Activated naive CD8-positive, alpha-beta T cell treated with anti-CD3 and anti-CD28 coated beads, Interleukin-2, amount 10 ng/mL, durations not matched to agents 7 days and 5 days (primary cell): ENCODE measurements around the gene PUS7L. TPM values are rescaled to one million over a fixed set of nuclear protein-coding genes. Genes with fewer than 3 reads are reported as not detected.
"Not testable (repeated sequence)": the region's sequence is repeated elsewhere in the genome, so short reads cannot be mapped to it uniquely, and the experiment has no call there.

Experiments
- ATAC-seq: fragments of 150-1000 bp; cut with Tn5 transposase; one replicate; pipeline ENCODE4 v1.10.0; 2021; ENCODE audit warnings: low read depth, moderate library complexity
- POLR2A ChIA-PET: fragments of 350-600 bp; sonication (Branson Sonifier 250); formaldehyde crosslinking; loops from one replicate; lab custom pipeline; 2021; ENCODE audit warnings: antibody characterized with exemption; lab: Charles Lee
- DNase-seq: peaks from one replicate; pipeline ENCODE4 v3.0.0; 2021
- H3K27ac Mint-ChIP-seq: one replicate; pipeline ENCODE4 v1.8.0; 2022; ENCODE audit warnings: mild to moderate bottlenecking, mixed read lengths
- H3K27me3 Mint-ChIP-seq: one replicate; pipeline ENCODE4 v1.8.0; 2022; ENCODE audit warnings: mild to moderate bottlenecking, moderate library complexity, mixed read lengths
- H3K36me3 Mint-ChIP-seq: one replicate; pipeline ENCODE4 v1.8.0; 2021; ENCODE audit warnings: mild to moderate bottlenecking, mixed read lengths
- H3K4me1 Mint-ChIP-seq: one replicate; pipeline ENCODE4 v1.8.0; 2021; ENCODE audit warnings: mixed read lengths
- H3K4me3 Mint-ChIP-seq: one replicate; pipeline ENCODE4 v1.8.0; 2022; ENCODE audit warnings: mild to moderate bottlenecking, moderate library complexity, mixed read lengths
- H3K9me3 Mint-ChIP-seq: one replicate; pipeline ENCODE4 v1.8.0; 2021; ENCODE audit warnings: mixed read lengths
- total RNA-seq, 2 experiments: library from RNA; stranded (reverse); gene quantifications; one replicate each; pipeline ENCODE4 v1.2.3, GENCODE V29; 2021

The PUS7L gene
- total RNA-seq, 2 experiments from 2014 or later = 21.7 to 26.3 TPM

DNA sequence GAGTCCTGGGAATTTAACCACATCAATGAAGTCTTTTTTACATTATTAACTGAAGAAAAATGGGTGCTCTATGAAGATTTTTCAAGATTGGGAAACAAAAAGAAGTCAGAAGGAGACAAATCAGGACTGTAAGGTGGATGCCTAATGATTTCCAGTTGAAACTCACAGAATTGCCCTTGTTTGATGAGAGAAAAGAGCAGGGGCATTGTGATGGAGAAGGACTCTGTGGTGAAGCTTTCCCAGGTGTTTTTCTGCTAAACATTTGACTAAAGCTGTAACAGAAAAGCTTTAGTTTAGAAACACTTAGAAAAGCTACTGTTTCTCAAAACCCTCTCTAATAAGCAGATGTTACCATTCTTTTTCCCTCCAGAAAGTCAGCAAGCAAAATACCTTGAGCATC, 5.9 kb upstream of the PUS7L start:
- POLR2A ChIA-PET = no interaction called here
- Mint-ChIP-seq H3K9me3 (no peaks in the 10 kb centered on the region), H3K4me3 (no peak overlapping the region), H3K27ac (no peak overlapping the region), H3K27me3 (no peaks in the 10 kb centered on the region), H3K36me3 (peaks cover 33% of the 10 kb centered on the region), H3K4me1 (peaks cover 31% of the 10 kb centered on the region)
- no peak for ATAC-seq
- DNase-seq = no peak

DNA sequence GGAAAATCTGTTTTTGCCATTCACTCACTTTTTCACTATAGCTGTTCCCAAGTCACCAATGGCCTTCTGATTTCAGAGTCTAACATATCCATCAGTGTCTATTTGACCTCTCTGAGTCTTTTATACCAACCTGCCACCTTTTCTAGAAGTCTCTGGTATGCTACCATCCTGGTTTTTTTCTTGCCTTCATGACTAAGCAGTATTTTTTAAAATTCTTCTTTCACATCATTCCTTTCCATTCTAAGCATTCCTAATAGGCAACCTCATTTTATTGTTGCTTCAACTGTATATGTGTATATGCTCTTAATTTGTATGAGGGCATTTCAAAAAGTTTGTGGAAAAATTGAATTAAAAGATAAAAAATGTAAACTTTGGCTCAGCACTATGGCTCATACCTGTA, 5.2 kb upstream of the PUS7L start:
- peaks cover 31% of the 10 kb centered on the region for H3K4me1 Mint-ChIP-seq
- POLR2A ChIA-PET = interaction anchor here (0.7 kb wide), 1 partner anchor 221 kb away, joined by 4 read pairs; no protein-coding TSS in a partner anchor

DNA sequence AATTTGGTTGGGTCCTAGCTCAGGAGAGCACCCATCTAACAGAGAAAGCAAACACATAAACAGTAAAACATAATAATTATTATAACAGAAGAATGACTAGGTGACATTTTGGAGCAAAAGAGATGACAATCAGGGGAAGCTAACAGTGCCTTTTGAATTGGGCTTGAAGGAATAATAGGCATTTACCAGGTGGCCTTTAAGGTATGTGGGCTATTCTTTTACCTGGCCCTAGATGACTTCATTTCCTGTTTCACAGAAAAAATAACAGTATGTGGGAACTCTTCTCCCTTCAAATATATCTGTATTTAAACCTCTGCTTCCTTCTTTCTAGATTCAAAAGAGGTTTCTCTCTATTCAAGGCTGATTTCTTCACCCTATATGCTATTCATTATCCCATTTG, 4.0 kb upstream of the PUS7L start:
- Mint-ChIP-seq H3K27me3 (no peaks in the 10 kb centered on the region), H3K27ac (no peak overlapping the region), H3K4me1 (peaks cover 37% of the 10 kb centered on the region), H3K9me3 (no peaks in the 10 kb centered on the region), H3K4me3 (peak overlapping the region; percentile 47), H3K36me3 (peaks cover 27% of the 10 kb centered on the region)
- POLR2A ChIA-PET = interaction anchor here (1.0 kb wide), 1 partner anchor 43 kb away, joined by 4 read pairs; the partner anchor contains the start of gene TWF1
- DNase-seq (no peak), ATAC-seq (no peak)

More for the DNA sequence above, 5.2 kb upstream of the PUS7L start:
- peaks cover 32% of the 10 kb centered on the region for H3K36me3 Mint-ChIP-seq
- no peaks in the 10 kb centered on the region for H3K9me3 Mint-ChIP-seq
- H3K27ac Mint-ChIP-seq = no peak overlapping the region
- ATAC-seq (no peak), DNase-seq (no peak)
- no peaks in the 10 kb centered on the region for H3K27me3 Mint-ChIP-seq
- no peak overlapping the region for H3K4me3 Mint-ChIP-seq

DNA sequence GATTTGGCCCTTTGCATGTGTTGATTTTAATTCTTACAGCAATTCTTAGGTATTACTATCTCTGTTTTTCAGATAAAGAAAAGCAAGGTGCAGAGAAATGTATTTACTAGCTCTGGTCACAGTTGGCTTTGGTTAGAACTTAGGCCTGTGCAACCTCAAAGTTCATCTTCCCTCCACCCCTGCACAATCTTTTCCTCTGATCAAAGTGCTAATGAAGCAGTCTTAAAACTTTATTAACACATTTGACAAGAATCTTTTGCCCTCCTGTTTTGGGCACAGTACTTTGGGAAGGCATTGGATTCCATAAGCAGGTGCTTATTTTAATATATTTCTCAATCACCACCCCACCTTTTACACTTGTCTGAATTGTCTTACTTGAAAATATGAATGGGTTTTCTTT, 2.9 kb upstream of the PUS7L start:
- Mint-ChIP-seq H3K27ac (peak overlapping the region; percentile 53), H3K4me3 (peak overlapping the region; percentile 61), H3K4me1 (peaks cover 42% of the 10 kb centered on the region), H3K36me3 (peaks cover 31% of the 10 kb centered on the region), H3K9me3 (no peaks in the 10 kb centered on the region), H3K27me3 (no peaks in the 10 kb centered on the region)
- ATAC-seq (no peak), DNase-seq (no peak)
- POLR2A ChIA-PET = interaction anchor here (1.0 kb wide), 1 partner anchor 44 kb away, joined by 4 read pairs; the partner anchor contains the start of gene TWF1

DNA sequence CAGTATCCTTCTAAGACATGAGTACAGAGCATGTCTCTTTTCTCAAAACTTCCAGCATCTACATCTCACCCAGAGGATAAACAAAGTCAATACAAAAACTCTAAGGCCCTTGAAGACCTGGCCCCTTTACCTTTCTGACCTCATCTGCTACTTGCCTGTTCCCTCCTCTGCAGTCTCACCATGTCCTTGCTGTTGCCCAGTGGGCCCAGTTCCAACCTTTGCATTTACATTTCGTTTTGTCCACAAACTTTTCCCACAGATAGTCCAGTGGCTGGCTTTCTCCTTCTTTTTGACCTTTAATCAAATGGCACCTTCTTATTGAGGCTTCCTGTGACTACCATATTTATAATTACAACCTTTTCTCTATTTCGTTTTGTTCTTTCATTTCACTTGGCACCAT, 1.8 kb upstream of the PUS7L start:
- POLR2A ChIA-PET = interaction anchor here (0.7 to 2.9 kb wide), 2 partner anchors 46 to 1435 kb away, joined by 5 to 51 read pairs; partner anchors contain the start of gene TWF1

DNA sequence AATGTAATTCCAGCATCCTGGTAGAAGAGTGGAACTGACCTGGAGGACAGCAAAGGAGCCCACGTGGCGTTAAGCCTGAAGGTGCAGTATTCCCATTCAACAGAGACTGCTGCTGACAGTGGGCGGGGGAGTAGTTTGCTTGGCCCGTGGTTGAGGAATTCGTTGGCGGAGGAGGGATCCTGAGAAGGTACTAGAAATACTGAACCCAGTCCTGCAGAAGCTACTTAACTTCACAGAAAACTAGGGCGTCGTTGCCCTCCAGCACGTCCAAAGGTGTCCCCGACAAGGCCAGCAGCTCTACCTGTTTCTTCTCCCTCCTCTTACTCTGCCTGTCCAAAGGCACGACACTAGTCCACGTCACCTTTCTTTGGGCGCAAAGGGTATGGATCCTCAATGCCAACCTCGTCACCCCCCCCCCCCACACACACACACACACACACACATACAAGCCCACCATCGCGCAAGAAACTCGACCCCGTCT, 303 bp downstream of the PUS7L start:
- Mint-ChIP-seq H3K4me3 (peak overlapping the region; percentile 98), H3K27me3 (no peaks in the 10 kb centered on the region), H3K4me1 (peaks cover 54% of the 10 kb centered on the region), H3K27ac (peak overlapping the region; percentile 99), H3K36me3 (peaks cover 47% of the 10 kb centered on the region), H3K9me3 (peaks cover 5% of the 10 kb centered on the region)
- ATAC-seq (peak; percentile 3), DNase-seq (no peak)
- POLR2A ChIA-PET = interaction anchor here (1.1 to 2.9 kb wide), 4 partner anchors 41 to 59 kb away, joined by 3 to 51 read pairs (median 3); partner anchors contain the start of gene TWF1

More for the DNA sequence above, 1.8 kb upstream of the PUS7L start:
- DNase-seq = no peak
- Mint-ChIP-seq H3K4me3 (peak overlapping the region; percentile 98), H3K27ac (peak overlapping the region; percentile 99), H3K4me1 (peaks cover 48% of the 10 kb centered on the region), H3K27me3 (no peaks in the 10 kb centered on the region), H3K9me3 (no peaks in the 10 kb centered on the region), H3K36me3 (peaks cover 42% of the 10 kb centered on the region)
- no peak for ATAC-seq

DNA sequence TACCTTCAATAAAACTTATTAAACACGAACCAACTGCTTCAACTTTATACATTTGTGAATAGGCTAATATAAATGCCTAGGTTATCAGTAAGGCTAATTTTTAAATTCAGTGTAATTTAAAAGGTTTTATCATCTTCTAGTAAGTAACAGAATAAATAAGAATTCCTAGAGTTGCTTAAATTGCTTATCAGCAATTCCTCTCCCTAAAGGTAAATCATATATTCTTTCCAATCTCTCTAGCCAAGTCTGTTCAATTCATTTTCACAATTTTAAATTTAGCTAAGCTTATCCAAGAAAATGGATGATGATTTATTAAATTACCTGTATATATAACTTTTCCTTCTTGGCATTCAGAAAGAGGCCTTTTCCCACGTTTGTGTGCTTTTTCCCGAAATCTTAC, 4.6 kb downstream of the PUS7L start:
- Mint-ChIP-seq H3K4me3 (no peak overlapping the region), H3K36me3 (peaks cover 56% of the 10 kb centered on the region), H3K27me3 (no peaks in the 10 kb centered on the region), H3K9me3 (peaks cover 9% of the 10 kb centered on the region), H3K27ac (no peak overlapping the region), H3K4me1 (peaks cover 33% of the 10 kb centered on the region)
- no peak for ATAC-seq
- no peak for DNase-seq
- POLR2A ChIA-PET = no interaction called here

DNA sequence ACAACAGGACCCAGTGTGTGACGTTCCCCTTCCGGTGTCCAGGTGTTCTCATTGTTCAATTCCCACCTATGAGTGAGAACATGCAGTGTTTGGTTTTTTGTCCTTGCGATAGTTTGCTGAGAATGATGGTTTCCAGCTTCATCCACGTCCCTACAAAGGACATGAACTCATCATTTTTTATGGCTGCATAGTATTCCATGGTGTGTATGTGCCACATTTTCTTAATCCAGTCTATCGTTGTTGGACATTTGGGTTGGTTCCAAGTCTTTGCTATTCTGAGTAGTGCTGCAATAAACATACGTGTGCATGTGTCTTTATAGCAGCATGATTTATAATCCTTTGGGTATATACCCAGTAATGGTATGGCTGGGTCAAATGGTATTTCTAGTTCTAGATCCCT, 7.2 kb downstream of the PUS7L start:
- H3K27ac Mint-ChIP-seq, ATAC-seq, DNase-seq, H3K9me3 Mint-ChIP-seq, H3K4me3 Mint-ChIP-seq, POLR2A ChIA-PET, H3K27me3 Mint-ChIP-seq: not testable (repeated sequence)
- peaks cover 53% of the 10 kb centered on the region for H3K36me3 Mint-ChIP-seq
- H3K4me1 Mint-ChIP-seq = peaks cover 19% of the 10 kb centered on the region

DNA sequence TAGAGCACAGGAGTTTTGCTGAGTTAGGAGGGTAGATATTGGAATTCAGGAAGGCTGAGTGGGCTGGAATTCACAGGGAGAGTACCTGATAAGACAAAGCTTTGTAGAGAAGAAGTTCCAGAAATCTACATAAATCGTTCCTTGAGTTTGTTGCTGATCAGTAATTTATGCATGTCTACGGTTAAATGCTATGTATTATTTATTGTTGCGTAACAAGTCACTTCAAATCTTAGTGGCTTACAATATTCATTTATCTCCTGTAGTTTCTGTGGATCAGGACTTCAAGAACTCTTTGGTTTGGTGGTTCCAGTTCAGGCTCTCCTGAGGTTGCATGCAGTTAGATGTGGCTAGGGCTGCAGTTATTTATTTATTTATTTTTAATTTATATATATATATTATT, 7.8 kb downstream of the PUS7L start:
- Mint-ChIP-seq H3K27ac (no peak overlapping the region), H3K36me3 (peaks cover 50% of the 10 kb centered on the region), H3K4me3 (no peak overlapping the region), H3K9me3 (peaks cover 9% of the 10 kb centered on the region), H3K4me1 (peaks cover 16% of the 10 kb centered on the region), H3K27me3 (no peaks in the 10 kb centered on the region)
- ATAC-seq = no peak
- POLR2A ChIA-PET = no interaction called here
- no peak for DNase-seq

DNA sequence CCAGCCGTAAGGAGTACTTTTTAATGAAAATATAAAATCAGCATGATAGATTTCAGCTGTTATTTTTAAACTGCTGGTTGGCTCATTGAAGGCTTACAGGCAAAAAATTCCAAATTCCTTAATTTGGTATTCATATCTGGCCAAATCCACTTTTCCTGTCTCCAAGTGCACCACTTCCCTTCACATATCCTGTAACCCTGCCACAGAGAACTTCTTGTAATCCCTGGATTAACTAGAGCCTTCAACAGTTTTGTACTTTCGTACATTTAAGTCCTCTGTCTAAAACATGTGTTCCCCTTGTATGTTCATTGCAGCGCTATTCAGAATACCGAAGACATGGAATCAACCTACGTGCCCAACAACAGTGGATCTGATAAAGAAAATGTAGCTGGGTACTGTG, 9.6 kb downstream of the PUS7L start:
- Mint-ChIP-seq H3K4me3 (no peak overlapping the region), H3K27ac (no peak overlapping the region), H3K36me3 (peaks cover 47% of the 10 kb centered on the region), H3K4me1 (peaks cover 10% of the 10 kb centered on the region), H3K27me3 (no peaks in the 10 kb centered on the region), H3K9me3 (peaks cover 5% of the 10 kb centered on the region)
- ATAC-seq (no peak), DNase-seq (no peak)
- POLR2A ChIA-PET = no interaction called here

DNA sequence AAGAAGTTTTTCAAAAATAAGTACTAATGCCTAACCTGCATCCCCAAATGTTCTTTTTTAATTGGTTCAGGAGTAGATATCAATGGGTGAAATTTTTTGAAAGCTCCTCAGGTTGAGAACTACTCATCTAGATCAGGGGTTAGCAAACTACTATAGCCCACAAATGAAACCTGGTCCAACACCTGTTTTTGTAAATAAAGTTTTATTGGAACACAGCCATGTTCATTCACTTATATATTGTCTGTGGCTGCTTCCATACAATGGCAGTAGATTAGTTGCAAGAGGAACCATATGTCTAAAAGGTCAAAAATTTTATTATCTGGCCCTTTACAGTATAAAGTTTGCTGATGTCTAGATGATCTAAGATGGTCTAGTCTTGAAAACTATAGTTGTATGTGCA, 13.8 kb downstream of the PUS7L start:
- no peak for ATAC-seq
- Mint-ChIP-seq H3K4me3 (no peak overlapping the region), H3K9me3 (peaks cover 2% of the 10 kb centered on the region), H3K4me1 (peaks cover 4% of the 10 kb centered on the region), H3K36me3 (peaks cover 44% of the 10 kb centered on the region), H3K27ac (no peak overlapping the region), H3K27me3 (no peaks in the 10 kb centered on the region)
- no peak for DNase-seq
- POLR2A ChIA-PET = no interaction called here

DNA sequence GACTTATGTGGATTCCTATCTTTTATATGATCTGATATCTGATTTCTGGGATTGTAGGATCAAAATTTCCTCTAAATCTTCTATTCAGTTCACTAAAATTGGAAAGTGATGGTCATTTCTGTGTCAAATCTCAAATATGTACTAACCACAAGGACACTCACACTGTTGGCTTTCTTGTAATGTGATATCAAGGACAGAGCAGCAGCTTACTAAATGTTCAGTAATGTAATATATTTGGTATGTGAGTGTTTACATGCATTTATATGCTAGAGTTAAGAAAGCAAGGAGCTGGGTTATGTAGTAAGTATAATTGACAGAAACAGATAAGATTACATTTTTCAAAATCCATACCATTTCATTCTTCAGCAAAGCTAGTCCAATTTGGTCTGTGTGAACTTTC, 16.5 kb downstream of the PUS7L start:
- Mint-ChIP-seq H3K36me3 (peaks cover 48% of the 10 kb centered on the region), H3K27me3 (no peaks in the 10 kb centered on the region), H3K27ac (no peak overlapping the region), H3K4me1 (peaks cover 4% of the 10 kb centered on the region), H3K4me3 (no peak overlapping the region), H3K9me3 (peaks cover 2% of the 10 kb centered on the region)
- POLR2A ChIA-PET = no interaction called here
- ATAC-seq (no peak), DNase-seq (no peak)

DNA sequence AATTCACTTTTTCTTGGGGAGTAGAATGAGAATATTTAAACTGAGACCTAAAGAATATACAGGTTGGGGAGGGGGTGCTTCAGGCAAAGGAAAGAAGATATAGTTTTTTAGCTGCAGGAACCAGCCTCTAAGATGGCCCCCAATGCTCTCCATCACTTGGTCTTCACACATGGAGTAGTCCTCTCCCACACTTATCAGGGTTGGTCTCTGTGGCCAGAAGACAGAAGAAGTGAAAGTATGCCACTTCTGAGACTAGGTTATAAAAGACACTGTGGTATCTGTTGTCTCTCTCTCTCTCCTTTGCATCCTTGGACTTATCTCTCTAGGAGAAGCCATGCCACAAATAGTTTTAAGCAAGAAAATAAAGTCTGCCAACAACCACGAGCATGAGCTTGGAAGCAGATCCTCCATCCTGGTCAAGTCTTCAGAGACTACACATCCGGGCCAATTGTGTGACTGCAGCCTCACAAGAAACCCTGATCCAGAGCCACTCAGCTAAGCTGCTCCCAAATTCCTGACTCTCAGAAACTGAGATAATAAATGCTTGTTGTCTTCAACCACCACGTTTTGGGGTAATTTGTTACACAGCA, 18.0 kb downstream of the PUS7L start:
- Mint-ChIP-seq H3K4me3 (no peak overlapping the region), H3K27ac (no peak overlapping the region), H3K9me3 (peaks cover 2% of the 10 kb centered on the region), H3K36me3 (peaks cover 42% of the 10 kb centered on the region), H3K4me1 (peaks cover 4% of the 10 kb centered on the region), H3K27me3 (no peaks in the 10 kb centered on the region)
- DNase-seq (no peak), ATAC-seq (no peak)
- POLR2A ChIA-PET = no interaction called here

DNA sequence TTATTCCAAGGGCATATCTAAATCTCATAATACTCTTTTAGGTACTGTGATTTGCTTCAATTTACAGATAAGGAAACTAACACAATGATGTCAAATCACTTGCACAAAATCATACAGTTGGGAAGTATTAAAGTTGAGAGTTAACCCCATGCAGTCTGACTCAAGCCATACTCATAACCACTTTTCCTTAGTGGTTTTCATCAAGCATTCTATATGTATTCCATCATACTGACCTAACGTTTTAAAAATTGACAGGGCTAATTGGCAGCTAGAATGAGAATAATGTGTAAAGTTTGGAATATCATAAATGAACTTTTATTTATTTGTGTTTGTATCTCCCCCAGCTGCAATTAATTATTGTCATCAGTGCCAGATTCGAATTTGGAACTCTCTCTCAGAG, 20.9 kb downstream of the PUS7L start:
- ATAC-seq = no peak
- H3K27me3 Mint-ChIP-seq = no peaks in the 10 kb centered on the region
- peaks cover 4% of the 10 kb centered on the region for H3K4me1 Mint-ChIP-seq
- no peak overlapping the region for H3K4me3 Mint-ChIP-seq
- H3K36me3 Mint-ChIP-seq = peaks cover 28% of the 10 kb centered on the region
- no peak for DNase-seq
- no peaks in the 10 kb centered on the region for H3K9me3 Mint-ChIP-seq
- H3K27ac Mint-ChIP-seq = no peak overlapping the region
- POLR2A ChIA-PET = no interaction called here
